ENCODE results near the gene PTGR3.

DNA sequence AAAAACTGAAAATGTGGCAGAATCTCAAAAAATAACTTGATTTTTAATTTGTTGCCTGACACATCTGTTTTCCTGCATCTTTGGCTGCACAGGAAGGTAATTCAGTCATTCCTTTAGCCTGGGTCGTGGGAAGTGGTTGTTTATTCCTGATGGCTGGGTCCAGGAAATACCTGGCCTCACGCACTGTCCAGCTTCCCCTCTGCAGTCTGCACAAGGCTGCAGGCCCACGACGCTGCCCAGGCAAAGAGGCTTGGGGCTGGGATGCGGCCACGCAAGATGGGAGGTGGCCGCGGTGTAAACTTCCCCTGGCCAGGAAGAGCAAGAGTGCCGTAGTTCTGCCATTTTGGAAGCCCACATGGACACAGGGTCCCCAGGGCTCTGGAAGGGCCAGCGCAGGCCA is 29.8 kb upstream of the PTGR3 start:
- TF ChIP-seq, protein P1, sequence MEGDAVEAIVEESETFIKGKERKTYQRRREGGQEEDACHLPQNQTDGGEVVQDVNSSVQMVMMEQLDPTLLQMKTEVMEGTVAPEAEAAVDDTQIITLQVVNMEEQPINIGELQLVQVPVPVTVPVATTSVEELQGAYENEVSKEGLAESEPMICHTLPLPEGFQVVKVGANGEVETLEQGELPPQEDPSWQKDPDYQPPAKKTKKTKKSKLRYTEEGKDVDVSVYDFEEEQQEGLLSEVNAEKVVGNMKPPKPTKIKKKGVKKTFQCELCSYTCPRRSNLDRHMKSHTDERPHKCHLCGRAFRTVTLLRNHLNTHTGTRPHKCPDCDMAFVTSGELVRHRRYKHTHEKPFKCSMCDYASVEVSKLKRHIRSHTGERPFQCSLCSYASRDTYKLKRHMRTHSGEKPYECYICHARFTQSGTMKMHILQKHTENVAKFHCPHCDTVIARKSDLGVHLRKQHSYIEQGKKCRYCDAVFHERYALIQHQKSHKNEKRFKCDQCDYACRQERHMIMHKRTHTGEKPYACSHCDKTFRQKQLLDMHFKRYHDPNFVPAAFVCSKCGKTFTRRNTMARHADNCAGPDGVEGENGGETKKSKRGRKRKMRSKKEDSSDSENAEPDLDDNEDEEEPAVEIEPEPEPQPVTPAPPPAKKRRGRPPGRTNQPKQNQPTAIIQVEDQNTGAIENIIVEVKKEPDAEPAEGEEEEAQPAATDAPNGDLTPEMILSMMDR (IDR thresholded peaks at IDR 0.05): no peak
- no peak for TF ChIP-seq POLR2A (IDR thresholded peaks at IDR 0.05)
